Globus pallidus (tissue), 1 donor: Measurements from ENCODE around the gene FBF1.
"Not testable (repeated sequence)": the region's sequence is repeated elsewhere in the genome, so short reads cannot be mapped to it uniquely, and the experiment has no call there.

Experiments
- DNase-seq: peaks from one replicate; pipeline ENCODE4 v3.0.0-alpha.2; 2015; ENCODE audit warnings: low spot score

FBF1 gene, protein sequence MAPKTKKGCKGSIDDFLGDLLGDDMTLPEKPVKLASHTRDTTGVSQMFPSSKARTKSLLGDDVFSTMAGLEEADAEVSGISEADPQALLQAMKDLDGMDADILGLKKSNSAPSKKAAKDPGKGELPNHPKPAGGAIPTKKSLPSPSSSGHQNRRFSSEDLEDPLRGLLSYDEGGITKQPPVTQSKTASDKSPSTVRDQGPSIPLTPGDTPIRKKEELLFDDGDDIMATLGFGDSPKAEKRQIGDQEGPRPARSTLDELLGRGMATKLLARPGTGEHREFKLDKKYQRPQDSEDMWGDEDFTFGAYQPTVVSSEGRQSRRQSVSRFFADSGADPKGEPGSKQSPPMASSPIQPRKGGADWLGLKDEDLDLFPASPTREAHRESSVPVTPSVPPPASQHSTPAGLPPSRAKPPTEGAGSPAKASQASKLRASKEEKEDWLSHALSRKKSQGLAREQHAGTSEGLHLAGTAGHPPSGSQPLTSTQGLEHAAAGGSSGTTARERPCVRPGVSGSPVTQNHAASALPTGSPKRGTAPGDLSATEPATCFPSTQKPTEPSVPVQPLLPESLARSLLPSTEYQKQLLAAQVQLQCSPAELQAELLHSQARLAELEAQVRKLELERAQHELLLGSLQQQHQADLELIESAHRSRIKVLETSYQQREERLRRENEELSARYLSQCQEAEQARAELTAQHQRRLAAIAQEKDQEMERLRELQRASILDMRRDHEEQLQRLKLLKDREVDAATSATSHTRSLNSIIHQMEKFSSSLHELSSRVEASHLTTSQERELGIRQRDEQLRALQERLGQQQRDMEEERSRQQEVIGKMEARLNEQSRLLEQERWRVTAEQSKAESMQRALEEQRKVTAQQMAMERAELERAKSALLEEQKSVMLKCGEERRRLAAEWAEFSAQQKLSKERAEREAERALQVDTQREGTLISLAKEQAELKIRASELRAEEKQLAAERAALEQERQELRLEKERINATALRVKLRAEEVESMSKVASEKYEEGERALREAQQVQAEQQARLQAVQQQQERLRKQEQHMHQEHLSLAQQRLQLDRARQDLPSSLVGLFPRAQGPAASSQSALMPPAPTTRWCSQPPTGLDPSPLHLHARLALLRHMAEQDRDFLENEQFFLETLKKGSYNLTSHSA

DNA sequence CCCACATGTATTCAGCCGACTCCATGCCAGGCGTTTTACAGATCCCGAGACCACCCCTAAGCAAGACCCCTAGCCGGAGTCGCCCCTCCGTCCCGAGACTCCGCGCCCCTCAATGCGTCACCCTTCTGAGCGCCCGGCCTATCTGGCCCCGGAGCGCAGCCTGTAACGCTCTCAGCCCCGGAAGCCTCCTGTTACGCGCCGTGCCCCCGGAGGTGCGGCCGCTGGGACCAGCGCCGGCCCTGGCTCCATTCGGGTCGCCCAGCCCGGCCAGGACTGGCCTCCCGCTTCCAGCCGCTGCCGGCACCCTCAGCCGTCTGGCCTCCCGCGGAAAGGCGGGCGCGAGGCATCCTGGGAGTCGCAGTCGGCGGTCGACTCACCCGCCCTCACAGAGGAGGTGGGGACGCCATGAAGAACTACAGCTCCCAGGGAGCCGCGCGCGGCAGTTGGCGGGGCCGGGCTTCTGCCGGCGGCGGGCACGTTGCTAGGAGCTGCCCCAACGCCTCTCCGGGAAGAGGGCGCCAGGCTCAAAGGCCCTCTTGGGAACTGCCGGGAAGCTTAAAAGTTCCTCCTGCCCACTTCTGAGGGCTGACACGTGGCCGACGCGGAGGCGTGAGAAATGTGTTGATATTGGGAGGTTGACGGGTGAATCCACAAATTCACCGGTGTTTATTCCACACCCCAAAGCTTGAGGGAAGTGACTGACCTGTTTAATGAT lies at the start of gene FBF1:
Gene FBF1, minus strand, starts transcription at position 316 of the 715 bp plus-strand sequence. CDS start 2,893 bp downstream, outside the sequence.
- DNase-seq, result peak; percentile 95

DNA sequence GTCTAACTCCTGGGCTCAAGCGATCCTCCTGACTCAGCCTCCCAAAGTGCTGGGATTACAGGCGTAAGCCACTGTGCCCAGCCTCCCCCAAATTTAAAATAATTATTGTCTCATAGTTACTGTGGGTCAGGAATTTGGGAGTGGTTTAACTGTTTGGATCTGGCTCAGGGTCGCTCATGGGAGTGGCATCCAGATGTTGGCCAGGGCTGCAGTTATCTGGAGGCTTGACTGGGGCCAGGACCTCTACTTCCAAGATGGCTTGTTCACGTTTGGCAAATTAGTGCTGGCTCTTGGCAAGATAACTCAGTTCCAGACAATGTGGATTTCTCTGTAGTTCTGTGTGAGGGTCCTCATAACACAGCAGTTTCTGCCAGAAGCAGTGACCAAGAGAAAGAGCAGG lies 46.2 kb upstream of the FBF1 start:
- DNase-seq, result no peak

DNA sequence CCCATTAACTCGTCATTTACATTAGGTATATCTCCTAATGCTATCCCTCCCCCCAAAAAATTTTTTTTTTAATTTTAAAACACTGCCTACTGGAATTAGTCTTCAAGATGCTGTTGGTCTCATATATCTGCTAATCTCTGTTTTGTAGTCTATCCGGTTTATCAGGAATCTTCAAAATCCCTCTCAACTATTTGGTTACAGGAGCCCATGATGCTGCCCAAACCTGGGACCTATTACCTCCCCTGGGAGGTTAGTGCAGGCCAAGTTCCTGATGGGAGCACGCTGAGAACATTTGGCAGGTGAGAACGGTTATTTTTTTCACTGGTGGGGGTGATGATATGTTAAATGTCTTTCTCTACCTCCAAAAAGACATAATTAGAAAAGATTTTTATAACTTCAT lies 45.1 kb upstream of the FBF1 start:
- DNase-seq, result no peak

DNA sequence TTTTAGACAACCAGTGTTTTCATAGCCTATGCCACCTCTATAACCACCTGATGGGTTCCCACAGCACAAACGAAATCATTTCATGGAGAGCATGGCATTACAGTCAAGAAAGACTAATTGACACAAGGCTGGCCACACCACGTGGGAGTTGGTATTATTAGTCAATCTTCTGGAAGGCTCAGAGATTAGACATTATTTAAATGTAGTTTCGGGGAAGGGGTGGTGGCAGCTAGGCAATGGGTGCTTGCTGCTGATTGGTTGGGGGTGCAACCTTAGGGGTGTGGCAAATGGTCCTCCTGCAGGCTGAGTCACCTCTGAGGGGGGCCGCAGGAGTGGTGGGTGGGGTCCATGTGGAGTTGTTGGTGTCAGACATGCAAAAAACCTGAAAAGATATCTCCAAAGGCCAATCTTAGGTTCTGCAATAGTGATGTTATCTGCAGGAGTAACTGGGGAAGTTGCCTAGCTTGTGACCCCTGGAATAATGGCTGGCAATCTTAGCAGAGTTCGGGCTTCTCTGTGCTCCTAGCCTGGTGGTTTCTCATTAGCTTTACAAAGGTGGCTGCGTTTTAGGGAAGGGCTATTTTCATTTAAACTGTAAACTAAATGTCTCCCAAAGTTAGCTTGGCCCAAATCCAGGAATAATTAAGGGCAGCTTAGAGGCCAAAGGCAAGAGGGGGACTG lies 42.8 kb upstream of the FBF1 start:
- no peak for DNase-seq

DNA sequence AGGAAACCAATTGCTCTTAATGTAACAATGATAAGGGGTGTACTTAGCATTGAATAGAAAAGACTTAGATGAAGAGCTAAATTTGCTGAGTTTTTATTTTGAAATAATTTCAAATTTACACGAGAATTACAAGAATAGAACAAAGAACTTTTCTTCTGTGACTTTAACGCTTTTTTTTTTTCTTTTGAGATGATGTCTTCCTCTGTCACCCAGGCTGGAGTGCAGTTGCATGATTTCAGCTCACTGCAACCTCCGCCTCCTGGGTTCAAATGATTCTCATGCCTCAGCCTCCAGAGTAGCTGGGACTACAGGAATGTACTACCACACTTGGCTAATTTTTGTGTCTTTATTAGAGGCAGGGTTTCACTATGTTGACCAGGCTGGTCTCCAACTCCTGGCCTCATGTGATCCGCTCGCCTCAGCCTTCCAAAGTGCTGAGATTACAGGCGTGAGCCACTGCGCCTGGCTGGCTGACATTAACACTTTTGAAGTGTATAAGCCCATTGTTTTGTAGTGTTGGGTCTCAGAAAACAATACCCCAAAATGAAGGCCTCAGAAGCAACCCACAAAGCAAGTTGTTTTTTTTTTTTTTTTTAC lies 40.3 kb upstream of the FBF1 start:
- DNase-seq, result no peak

DNA sequence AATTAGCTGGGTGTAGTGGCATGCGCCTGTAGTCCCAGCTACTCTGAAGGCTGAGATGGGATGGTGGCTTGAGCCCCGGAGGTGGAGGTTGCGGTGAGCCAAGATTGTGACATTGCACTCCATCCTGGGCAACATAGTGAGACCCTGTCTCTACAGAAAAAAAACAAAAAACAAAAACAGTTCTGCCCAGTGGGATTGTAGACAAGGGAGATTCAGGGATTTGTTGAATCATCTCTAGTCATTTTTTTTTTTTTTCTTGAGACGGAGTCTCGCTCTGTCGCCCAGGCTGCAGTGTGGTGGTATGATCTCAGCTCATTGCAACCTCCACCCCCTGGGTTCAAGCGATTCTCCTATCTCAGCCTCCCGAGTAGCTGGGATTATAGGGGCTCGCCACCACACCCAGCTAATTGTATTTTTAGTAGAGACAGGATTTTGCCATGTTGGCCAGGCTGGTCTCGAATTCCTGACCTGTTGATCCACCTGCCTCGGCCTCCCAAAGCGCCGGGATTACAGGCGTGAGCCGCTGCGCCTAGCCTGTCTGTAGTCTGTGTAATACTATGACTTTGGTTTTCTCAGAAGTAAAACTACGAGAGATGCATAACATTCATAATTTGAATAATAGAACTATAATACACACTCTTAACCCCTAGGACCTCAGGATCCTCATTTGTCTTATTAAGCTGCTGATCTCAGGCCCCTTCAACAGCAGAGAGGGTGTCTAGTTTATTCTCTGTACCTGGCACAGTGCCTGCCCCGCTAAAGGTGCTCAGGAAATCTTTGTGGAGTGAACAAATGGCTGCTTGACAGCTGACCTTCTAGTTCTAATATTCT lies 39.6 kb upstream of the FBF1 start:
- DNase-seq, result no peak

DNA sequence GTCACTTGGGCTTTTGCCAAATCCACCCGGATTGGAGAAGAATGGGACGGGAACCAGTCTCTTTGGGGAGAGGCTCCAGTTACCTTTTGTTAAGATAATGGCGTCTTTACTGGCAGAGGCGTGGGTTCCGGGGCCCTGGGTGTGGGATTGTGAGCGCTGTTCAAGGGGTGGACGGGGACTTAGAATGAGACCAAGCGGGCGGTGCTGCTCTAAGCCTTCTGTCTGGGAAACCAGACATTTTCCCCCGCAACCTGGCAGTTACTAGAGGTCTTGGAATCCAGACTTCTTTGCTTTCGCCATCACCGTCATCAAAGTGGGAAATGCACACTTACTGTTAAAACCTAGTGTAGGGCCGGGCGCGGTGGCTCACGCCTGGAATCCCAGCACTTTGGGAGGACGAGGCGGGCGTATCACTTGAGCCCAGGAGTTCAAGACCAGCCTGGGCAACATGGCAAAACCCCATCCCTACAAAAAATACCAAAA lies 38.9 kb upstream of the FBF1 start:
- DNase-seq, result no peak

DNA sequence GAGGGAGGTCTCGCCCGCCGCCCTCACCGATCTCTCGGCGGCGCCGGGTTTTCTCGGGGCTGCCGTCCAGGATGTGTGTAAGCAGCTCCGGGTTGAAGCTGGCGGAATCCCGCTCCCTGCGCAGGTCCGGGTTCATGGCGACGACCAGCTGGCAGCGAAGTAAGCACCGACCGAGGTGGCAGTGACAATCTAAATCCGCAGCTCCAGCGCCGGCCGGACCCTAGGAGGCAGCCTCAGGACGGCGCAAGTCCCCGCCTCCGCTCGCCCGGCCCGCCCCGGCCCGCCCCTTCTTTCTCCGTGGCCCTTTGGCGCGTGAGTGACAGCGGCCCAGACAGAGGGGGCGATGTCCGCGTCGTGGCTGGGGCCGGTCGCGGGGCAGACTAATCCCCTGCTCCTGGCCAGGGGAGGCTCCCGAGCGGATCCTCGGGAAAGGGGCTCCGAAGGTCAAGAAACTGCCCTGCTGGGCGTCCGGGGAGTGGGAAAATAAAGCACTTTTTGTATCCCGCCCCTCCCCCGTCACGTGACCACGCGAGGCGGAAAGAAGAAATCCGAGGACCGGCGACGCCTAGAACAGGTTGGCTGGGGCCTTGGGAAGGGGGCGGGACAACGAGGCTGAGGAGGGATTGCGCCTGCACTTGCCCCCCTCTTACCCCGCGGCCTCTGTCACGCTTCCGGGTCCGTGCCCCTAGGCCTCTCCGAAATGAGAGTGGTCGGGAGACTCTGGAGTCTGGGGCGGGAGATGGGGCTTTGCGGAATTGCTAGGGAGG lies 38.3 kb upstream of the FBF1 start, which contains the start of the genes ACOX1 and TEN1:
Gene ACOX1, minus strand, starts transcription at position 229 of the 767 bp plus-strand sequence. Its CDS starts 93 bp downstream, at position 136.
Gene TEN1, plus strand, starts transcription at position 303 of the 767 bp plus-strand sequence. CDS start 6,953 bp downstream, outside the sequence.
- peak; percentile 97 for DNase-seq

DNA sequence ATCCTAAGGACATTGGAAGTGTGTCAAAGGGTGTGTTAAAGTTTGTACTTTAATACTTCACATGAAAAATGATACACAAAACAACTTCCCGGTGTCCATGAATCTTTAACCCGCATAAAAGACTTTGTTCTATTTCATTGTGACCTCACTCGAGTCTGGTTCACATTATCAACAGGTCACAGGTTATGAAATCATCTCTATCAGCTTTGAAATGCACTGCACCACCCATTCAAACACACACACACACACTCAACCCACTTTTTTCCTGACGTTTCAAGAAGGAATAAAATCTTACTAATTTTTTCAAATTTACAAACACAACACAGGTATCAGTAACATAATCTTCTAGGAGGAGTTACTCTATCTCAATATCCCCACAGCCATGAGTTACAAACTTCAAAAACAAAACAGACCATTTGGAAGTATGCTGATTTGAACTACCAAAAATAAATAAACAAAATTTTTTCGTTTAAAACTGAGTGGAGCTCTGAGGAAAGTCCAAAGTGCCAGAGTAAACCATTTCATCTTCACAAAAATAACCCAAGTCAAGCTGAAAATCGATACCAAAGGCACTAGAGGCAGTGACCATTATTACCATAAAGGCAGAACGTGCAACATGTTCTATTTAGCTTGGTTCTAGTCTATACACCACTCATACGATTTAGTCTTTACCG lies 35.5 kb upstream of the FBF1 start:
- no peak for DNase-seq

DNA sequence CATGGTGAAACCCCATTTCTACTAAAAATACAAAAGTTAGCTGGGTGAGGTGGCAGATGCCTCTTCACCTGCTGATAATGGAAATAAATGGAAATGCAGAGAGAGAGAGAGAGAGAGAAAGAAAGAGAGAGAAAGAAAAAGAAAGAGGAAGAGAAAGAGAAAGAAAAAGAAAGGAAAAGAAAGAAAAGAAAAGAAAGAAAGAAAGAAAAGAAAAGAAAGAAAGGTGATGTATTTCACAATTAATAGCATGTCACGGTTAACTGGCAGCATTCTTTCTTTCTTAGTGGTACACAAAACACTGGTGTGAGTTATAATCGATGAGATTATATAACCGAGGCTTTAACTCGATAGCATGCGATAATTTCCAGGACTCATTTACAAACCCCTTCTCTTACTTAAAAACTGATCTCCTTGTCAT lies 34.9 kb upstream of the FBF1 start:
- no peak for DNase-seq

DNA sequence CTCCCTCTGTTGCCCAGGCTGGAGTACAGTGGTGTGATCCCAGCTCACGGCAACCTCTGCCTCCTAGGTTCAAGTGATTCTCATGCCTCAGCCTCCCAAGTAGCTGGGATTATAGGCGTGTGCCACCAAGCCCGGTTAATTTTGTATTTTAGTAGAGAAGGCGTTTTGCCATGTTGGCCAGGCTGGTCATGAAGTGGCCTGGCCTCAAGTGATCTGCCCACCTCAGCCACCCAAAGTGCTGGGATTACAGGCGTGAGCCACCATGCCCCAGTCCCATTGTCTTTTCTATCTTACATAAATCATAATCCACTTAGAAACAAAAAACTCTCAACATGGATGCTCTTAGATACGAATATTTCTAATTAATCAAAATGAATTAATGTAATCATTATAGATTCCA lies 34.3 kb upstream of the FBF1 start:
- DNase-seq, result not testable (repeated sequence)

DNA sequence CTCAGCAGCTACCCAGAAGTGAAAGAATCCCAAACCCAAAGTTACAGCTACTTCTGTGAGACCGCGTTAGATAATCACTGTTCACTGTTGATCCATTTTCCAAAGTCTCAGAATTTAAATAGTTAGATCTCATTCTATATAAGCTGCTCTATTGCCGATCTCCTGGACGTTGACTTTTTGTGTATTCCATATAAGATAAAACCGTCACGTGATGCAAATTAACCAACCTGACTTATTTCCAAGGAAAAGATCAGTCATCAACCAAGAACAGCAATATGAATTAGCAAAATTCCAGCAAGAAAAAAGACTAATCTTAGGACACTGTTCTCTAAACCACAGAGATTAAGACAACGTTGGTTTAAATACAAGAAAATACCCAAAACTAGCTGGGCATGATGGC lies 29.8 kb upstream of the FBF1 start:
- no peak for DNase-seq

DNA sequence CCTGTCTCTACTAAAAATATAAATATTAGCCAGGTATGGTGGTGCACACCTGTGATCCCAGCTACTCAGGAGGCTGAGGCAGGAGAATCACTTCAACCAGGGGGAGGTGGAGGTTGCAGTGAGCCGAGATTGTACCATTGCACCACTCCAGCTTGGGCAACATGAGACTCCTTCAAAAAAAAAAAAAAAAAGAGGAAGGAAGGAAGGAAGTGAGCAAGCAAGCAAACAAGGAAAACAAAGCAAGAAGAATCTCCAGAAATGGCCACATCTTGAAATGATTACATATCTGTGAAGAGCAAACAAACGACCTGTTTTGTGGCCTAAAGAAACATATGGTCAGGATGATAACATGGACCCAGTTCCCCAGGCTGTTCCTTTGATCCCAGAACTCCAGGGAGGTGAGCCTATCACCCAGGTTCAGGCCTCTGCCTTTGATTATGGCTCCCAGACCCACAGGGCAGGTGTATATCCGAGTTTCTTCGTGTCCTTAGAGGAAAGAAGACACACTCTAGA lies 29.2 kb upstream of the FBF1 start:
- DNase-seq, result no peak

DNA sequence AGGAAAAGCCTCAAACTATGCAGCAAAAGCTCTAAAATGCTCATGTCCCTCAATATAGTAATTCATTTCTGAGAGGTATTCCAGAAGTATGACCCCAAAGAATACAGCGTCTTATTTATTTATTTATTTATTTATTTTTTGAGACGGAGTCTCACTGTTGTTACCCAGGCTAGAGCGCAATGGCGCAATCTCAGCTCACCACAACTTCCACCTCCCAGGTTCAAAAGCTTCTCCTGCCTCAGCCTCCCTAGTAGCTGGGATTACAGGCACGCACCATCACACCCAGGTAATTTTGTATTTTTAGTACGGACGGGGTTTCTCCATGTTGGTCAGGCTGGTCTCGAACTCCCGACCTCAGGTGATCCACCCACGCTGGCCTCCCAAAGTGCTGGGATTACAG lies 28.2 kb upstream of the FBF1 start:
- not testable (repeated sequence) for DNase-seq

DNA sequence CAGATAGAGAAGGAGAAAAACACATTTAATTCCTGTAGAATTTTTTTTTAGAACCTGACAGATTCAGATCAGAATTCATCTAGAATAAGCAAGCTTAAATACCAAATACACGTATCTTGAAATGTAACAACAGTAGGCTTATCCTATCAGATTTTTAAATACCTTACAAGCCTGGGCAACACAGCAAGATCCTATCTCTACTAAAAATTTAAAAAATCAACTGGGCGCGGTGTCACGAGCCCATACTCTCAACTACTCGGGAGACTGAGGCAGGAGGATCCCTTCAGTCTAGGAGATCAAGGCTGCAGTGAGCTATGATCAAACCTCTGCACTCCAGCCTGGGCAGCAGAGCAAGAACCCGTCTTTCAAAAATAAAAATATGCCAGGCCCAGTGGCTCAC lies 24.6 kb upstream of the FBF1 start:
- no peak for DNase-seq

DNA sequence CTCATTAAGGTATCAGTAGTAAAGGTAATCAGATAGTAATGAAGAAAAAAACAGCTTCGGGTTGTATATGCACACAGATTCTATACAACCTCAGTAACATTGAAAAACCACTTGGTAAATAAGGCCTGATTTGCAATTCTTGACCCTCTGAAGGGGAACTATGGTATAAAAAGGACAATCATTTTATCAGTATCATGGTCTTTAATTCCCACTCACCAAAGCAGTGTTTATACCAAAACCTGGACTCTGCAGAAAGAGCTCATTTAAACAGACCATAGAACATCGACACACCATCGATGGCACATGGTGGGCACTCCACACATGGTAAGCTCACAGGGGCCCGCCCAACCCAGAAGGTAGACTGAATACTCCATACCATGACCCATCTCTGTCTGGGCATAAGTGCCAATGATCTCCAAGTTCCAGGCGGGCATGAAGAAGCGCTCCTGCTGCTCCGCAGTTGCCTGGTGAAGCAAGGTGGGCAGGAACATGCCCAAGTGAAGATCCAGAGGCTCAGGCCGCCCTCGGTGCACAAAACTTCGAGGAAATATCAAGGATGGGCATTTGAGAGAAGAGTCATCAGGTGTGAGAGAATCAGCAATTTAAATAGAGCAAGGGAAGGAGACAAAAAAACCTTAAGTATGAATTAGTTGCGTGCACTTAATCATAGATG lies 19.1 kb upstream of the FBF1 start:
- DNase-seq, result no peak
